Articular chondrocyte of knee joint (primary cell): ENCODE measurements around the gene ZNF343. TPM values are rescaled to one million over a fixed set of nuclear protein-coding genes. Genes with fewer than 3 reads are reported as not detected.

Source experiments
- small RNA-seq: library from RNA; depleted of rRNA; stranded (forward); fragments of <200 nt; gene quantifications from one replicate; pipeline ENCODE3, GENCODE V24; 2012
- total RNA-seq: library from RNA; depleted of rRNA; stranded (reverse); fragments of >200 nt; gene quantifications from 2 replicates; pipeline ENCODE4 v1.2.3, GENCODE V29; 2012

Gene ZNF343
- 7.4 and 18.9 TPM in 2 replicates for total RNA-seq

GRCh38 chr20:2508631-2509467, at the start of gene ZNF343:
TSS of gene ZNF343 (minus strand) at chr20:2508915. CDS start at chr20:2493895, 15,020 bp downstream.

GRCh38 chr20:2536560-2536986, 27.9 kb upstream of the ZNF343 start, which contains the start of gene TMC2:
TSS of gene TMC2 (plus strand) at chr20:2536573. CDS start at chr20:2536622, 49 bp downstream.

GRCh38 chr20:2470423-2471193, 38.1 kb downstream of the ZNF343 start, which contains the start of gene SNRPB:
TSS of gene SNRPB (minus strand) at chr20:2470789. CDS start at chr20:2470690, 99 bp downstream.

Small RNAs within 50 kb of the gene (small RNA-seq; reads per million reads assigned to genes)
- gene RF00019: not detected

Other genes starting within 250 kb of the ZNF343 start
- gene TGM3, start 212.9 kb downstream of the ZNF343 start, total RNA-seq: 0.39 and 0.43 TPM in 2 replicates
- gene TGM6, start 128.0 kb downstream of the ZNF343 start, total RNA-seq: not detected in 2 replicates
- 79.1 and 92.8 TPM in 2 replicates for gene SNRPB, start 38.1 kb downstream of the ZNF343 start, total RNA-seq
- gene TMC2, start 27.7 kb upstream of the ZNF343 start, total RNA-seq: not detected in 2 replicates
- 61.9 and 66.6 TPM in 2 replicates for gene NOP56, start 143.7 kb upstream of the ZNF343 start, total RNA-seq
- 66.7 and 72.4 TPM in 2 replicates for gene IDH3B, start 155.3 kb upstream of the ZNF343 start, total RNA-seq
- gene EBF4, start 183.9 kb upstream of the ZNF343 start, total RNA-seq: 0.76 and 1.3 TPM in 2 replicates